Measurements from ENCODE around the gene MCMBP.
"Not testable (repeated sequence)": the region's sequence is repeated elsewhere in the genome, so short reads cannot be mapped to it uniquely, and the experiment has no call there.

Gene MCMBP

DNA sequence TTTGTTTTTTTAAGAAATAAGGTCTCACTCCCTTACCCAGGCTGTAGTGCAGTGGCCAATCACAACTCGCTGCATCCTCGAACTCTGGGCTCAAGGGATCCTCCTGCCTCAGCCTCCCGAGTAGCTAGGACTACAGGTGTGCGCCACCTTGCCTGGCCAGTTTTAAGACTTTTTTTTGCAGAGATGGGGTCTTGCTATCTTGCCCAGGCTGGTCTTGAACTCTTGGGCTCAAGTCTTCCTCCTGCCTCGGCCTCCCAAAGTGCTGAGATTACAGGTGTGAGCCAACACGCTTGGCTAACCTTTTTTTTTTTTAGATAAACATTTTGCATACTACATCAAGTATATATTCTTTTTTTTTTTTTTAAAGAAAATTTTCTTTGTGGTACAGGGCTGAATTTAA, 38.0 kb upstream of the MCMBP start:
- no peaks in the 10 kb centered on the region for H3K27me3 ChIP-seq (ENCODE audit: control insufficient read depth in 3 of 3, insufficient read depth in 3 of 3, low read depth in 1 of 3, low read length in 3 of 3)
- H3K4ac ChIP-seq (ENCODE audit: low read length), result no peak overlapping the region
- H3K23ac ChIP-seq (ENCODE audit: low read depth, low read length, poor library complexity), result no peak overlapping the region
- H3K18ac ChIP-seq (ENCODE audit: low read length), result no peak overlapping the region
- H3K9ac ChIP-seq (ENCODE audit: low read depth, low read length, poor library complexity), result no peak overlapping the region
- no peak overlapping the region for H4K8ac ChIP-seq (ENCODE audit: low read depth, low read length)
- WGBS, 2 donors (ENCODE audit: extremely low coverage in 2 of 2, insufficient read length in 2 of 2, insufficient replicate concordance in 1 of 2), result no CpG with 5 or more reads among the region's 6 CpGs
- no peak overlapping the region for H3K27ac ChIP-seq (replicated peaks; ENCODE audit: low read length)
- H3K79me1 ChIP-seq (ENCODE audit: low read depth, low read length), result no peaks in the 10 kb centered on the region
- H3K4me2 ChIP-seq (ENCODE audit: insufficient read depth, low read length, poor library complexity, severe bottlenecking), result no peak overlapping the region
- no peak overlapping the region for H2BK120ac ChIP-seq (ENCODE audit: low read depth, low read length)
- no peaks in the 10 kb centered on the region for H3K4me1 ChIP-seq (ENCODE audit: control insufficient read depth in 2 of 2, insufficient read depth in 1 of 2, low read depth in 1 of 2, low read length in 2 of 2)
- H2AFZ ChIP-seq (ENCODE audit: low read length), result no peak overlapping the region
- no peak overlapping the region for H3K14ac ChIP-seq (ENCODE audit: low read length)
- no peak overlapping the region for H2AK5ac ChIP-seq (ENCODE audit: low read depth, low read length)
- peaks cover 10 to 91% of the 10 kb centered on the region in 2 donors for H3K36me3 ChIP-seq (replicated peaks in 1 of 2; ENCODE audit: control insufficient read depth in 2 of 2, insufficient read depth in 2 of 2, low read length in 2 of 2)
- DNase-seq (ENCODE audit: low spot score), result no peak
- H2BK5ac ChIP-seq (ENCODE audit: low read length), result no peak overlapping the region
- H2BK12ac ChIP-seq (ENCODE audit: low read length), result no peak overlapping the region
- no peak overlapping the region for H4K91ac ChIP-seq (ENCODE audit: low read depth, low read length, poor library complexity)
- no peaks in the 10 kb centered on the region for H3K9me3 ChIP-seq (replicated peaks in 1 of 2; ENCODE audit: control insufficient read depth in 2 of 2, insufficient read depth in 1 of 2, low read depth in 1 of 2, low read length in 2 of 2)
- H3K4me3 ChIP-seq (ENCODE audit: low read length in 2 of 2), result no peak overlapping the region
- no peak overlapping the region for H2BK15ac ChIP-seq (ENCODE audit: low read length)

DNA sequence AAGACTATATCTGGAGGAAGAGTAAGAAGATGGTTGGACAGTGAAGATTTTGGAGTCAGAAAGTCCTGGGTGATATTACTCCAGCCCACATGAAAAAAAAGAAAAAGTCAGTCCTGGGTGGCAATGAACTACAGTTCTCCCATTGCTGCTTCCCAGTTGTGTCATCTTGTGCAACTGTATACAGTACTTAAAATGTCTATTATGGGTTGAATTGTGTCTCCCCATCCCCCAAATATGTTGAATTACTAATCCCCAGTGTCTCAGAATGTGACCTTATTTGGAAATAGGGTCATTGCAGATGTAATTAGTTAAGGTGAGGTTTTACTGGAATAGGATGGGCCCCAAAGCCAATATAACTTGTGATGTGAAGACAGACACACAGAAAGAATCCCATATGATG, 35.5 kb upstream of the MCMBP start:
- Histone ChIP-seq H3K18ac (ENCODE audit: low read length) (no peak overlapping the region), H3K23ac (ENCODE audit: low read depth, low read length, poor library complexity) (no peak overlapping the region), H4K8ac (ENCODE audit: low read depth, low read length) (no peak overlapping the region), H2BK15ac (ENCODE audit: low read length) (no peak overlapping the region), H3K27me3 (ENCODE audit: control insufficient read depth in 3 of 3, insufficient read depth in 3 of 3, low read depth in 1 of 3, low read length in 3 of 3) (no peaks in the 10 kb centered on the region), H2BK5ac (ENCODE audit: low read length) (no peak overlapping the region), H2BK12ac (ENCODE audit: low read length) (no peak overlapping the region), H3K79me1 (ENCODE audit: low read depth, low read length) (no peaks in the 10 kb centered on the region), H2AFZ (ENCODE audit: low read length) (no peak overlapping the region), H2AK5ac (ENCODE audit: low read depth, low read length) (no peak overlapping the region), H3K36me3 (replicated peaks in 1 of 2; ENCODE audit: control insufficient read depth in 2 of 2, insufficient read depth in 2 of 2, low read length in 2 of 2) (peaks cover 21 to 97% of the 10 kb centered on the region in 2 donors), H3K4me1 (ENCODE audit: control insufficient read depth in 2 of 2, insufficient read depth in 1 of 2, low read depth in 1 of 2, low read length in 2 of 2) (no peaks in the 10 kb centered on the region), H3K4me3 (ENCODE audit: low read length in 2 of 2) (no peak overlapping the region), H3K9me3 (replicated peaks in 1 of 2; ENCODE audit: control insufficient read depth in 2 of 2, insufficient read depth in 1 of 2, low read depth in 1 of 2, low read length in 2 of 2) (no peaks in the 10 kb centered on the region), H3K14ac (ENCODE audit: low read length) (no peak overlapping the region), H2BK120ac (ENCODE audit: low read depth, low read length) (no peak overlapping the region), H3K4me2 (ENCODE audit: insufficient read depth, low read length, poor library complexity, severe bottlenecking) (no peak overlapping the region), H4K91ac (ENCODE audit: low read depth, low read length, poor library complexity) (no peak overlapping the region), H3K9ac (ENCODE audit: low read depth, low read length, poor library complexity) (no peak overlapping the region), H3K4ac (ENCODE audit: low read length) (no peak overlapping the region), H3K27ac (replicated peaks; ENCODE audit: low read length) (no peak overlapping the region)
- DNase-seq (ENCODE audit: low spot score), result no peak

DNA sequence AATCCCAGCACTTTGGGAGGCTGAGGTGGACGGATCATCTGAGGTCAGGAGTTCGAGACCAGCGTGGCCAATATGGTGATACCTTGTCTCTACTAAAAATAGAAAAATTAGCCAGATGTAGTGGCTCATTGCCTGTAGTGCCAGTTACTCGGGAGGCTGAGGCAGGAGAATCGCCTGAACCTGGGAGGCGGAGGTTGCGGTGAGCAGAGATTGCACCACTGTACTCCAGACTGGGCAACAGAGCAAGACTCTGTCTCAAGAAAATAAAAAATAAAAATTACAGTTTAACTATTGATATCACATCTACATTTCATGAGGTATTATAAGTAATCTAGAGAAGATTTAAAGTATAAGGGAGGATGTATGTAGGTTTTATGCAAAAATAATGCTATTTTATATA, 35.1 kb upstream of the MCMBP start:
- H3K79me1 ChIP-seq (ENCODE audit: low read depth, low read length); H2BK120ac ChIP-seq (ENCODE audit: low read depth, low read length); H4K8ac ChIP-seq (ENCODE audit: low read depth, low read length); H2AK5ac ChIP-seq (ENCODE audit: low read depth, low read length); H3K4me2 ChIP-seq (ENCODE audit: insufficient read depth, low read length, poor library complexity, severe bottlenecking); H3K9me3 ChIP-seq (replicated peaks in 1 of 2; ENCODE audit: control insufficient read depth in 2 of 2, insufficient read depth in 1 of 2, low read depth in 1 of 2, low read length in 2 of 2); H3K18ac ChIP-seq (ENCODE audit: low read length); H3K4me3 ChIP-seq (ENCODE audit: low read length in 2 of 2); H2BK12ac ChIP-seq (ENCODE audit: low read length); H4K91ac ChIP-seq (ENCODE audit: low read depth, low read length, poor library complexity); H3K23ac ChIP-seq (ENCODE audit: low read depth, low read length, poor library complexity); H2AFZ ChIP-seq (ENCODE audit: low read length); DNase-seq (ENCODE audit: low spot score); H2BK15ac ChIP-seq (ENCODE audit: low read length); H3K27me3 ChIP-seq (ENCODE audit: control insufficient read depth in 3 of 3, insufficient read depth in 3 of 3, low read depth in 1 of 3, low read length in 3 of 3); H2BK5ac ChIP-seq (ENCODE audit: low read length); H3K27ac ChIP-seq (replicated peaks; ENCODE audit: low read length); H3K4ac ChIP-seq (ENCODE audit: low read length); H3K9ac ChIP-seq (ENCODE audit: low read depth, low read length, poor library complexity); H3K4me1 ChIP-seq (ENCODE audit: control insufficient read depth in 2 of 2, insufficient read depth in 1 of 2, low read depth in 1 of 2, low read length in 2 of 2); H3K14ac ChIP-seq (ENCODE audit: low read length): not testable (repeated sequence)
- H3K36me3 ChIP-seq (replicated peaks in 1 of 2; ENCODE audit: control insufficient read depth in 2 of 2, insufficient read depth in 2 of 2, low read length in 2 of 2), result peaks cover 21 to 97% of the 10 kb centered on the region in 2 donors
- WGBS, 2 donors (ENCODE audit: extremely low coverage in 2 of 2, insufficient read length in 2 of 2, insufficient replicate concordance in 1 of 2), result no CpG with 5 or more reads among the region's 7 CpGs

DNA sequence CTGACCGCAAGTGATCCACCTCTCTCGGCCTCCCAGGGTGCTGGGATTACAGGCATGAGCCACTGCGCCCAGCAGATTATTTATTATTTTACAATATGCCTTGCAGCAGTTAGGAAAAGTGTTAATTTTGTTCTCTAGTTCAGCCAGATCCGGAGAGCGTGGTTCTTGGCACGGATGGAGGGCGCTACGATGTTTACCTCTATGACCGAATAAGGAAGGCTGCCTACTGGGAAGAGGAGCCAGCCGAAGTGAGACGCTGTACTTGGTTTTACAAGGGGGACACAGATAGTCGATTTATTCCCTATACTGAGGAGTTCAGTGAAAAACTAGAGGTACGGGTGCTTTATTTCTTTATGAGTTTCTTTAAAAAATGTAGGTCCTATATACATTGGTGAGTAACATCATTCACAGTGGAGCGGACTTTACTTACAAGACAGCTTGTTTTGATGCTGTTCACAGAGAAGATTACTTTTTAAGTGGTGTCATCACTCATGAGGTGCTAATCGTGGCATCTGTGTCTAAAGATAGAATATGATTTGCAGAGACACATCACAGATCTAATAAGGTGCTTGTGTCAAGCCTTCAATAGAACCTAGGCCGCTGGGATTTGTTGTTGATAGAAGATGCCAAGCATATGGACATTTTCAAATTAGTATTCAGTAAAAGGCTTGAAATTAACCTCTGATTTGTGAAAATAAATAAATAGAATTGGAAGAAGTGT, 31.5 kb upstream of the MCMBP start:
- Histone ChIP-seq H2AFZ (ENCODE audit: low read length) (no peak overlapping the region), H2BK15ac (ENCODE audit: low read length) (no peak overlapping the region), H2BK12ac (ENCODE audit: low read length) (no peak overlapping the region), H2BK5ac (ENCODE audit: low read length) (no peak overlapping the region), H3K9me3 (replicated peaks in 1 of 2; ENCODE audit: control insufficient read depth in 2 of 2, insufficient read depth in 1 of 2, low read depth in 1 of 2, low read length in 2 of 2) (peaks cover 0 to 2% of the 10 kb centered on the region in 2 donors), H3K4me2 (ENCODE audit: insufficient read depth, low read length, poor library complexity, severe bottlenecking) (no peak overlapping the region), H3K79me1 (ENCODE audit: low read depth, low read length) (no peaks in the 10 kb centered on the region), H3K18ac (ENCODE audit: low read length) (no peak overlapping the region), H3K4me1 (ENCODE audit: control insufficient read depth in 2 of 2, insufficient read depth in 1 of 2, low read depth in 1 of 2, low read length in 2 of 2) (no peaks in the 10 kb centered on the region), H4K8ac (ENCODE audit: low read depth, low read length) (no peak overlapping the region), H3K36me3 (replicated peaks in 1 of 2; ENCODE audit: control insufficient read depth in 2 of 2, insufficient read depth in 2 of 2, low read length in 2 of 2) (peaks cover 17 to 97% of the 10 kb centered on the region in 2 donors), H3K9ac (ENCODE audit: low read depth, low read length, poor library complexity) (no peak overlapping the region), H2AK5ac (ENCODE audit: low read depth, low read length) (no peak overlapping the region), H3K23ac (ENCODE audit: low read depth, low read length, poor library complexity) (no peak overlapping the region), H3K27me3 (ENCODE audit: control insufficient read depth in 3 of 3, insufficient read depth in 3 of 3, low read depth in 1 of 3, low read length in 3 of 3) (no peaks in the 10 kb centered on the region), H3K14ac (ENCODE audit: low read length) (no peak overlapping the region), H3K27ac (replicated peaks; ENCODE audit: low read length) (no peak overlapping the region), H2BK120ac (ENCODE audit: low read depth, low read length) (no peak overlapping the region), H4K91ac (ENCODE audit: low read depth, low read length, poor library complexity) (no peak overlapping the region), H3K4ac (ENCODE audit: low read length) (no peak overlapping the region), H3K4me3 (ENCODE audit: low read length in 2 of 2) (no peak overlapping the region)
- DNase-seq (ENCODE audit: low spot score), result no peak
- WGBS, 2 donors (ENCODE audit: extremely low coverage in 2 of 2, insufficient read length in 2 of 2, insufficient replicate concordance in 1 of 2), result no CpG with 5 or more reads among the region's 16 CpGs

Measured in neuronal stem cell (in vitro differentiated cells).